PFSK-1 (cell line): Measurements from ENCODE around the gene AIFM3.

Source experiments
- POLR2AphosphoS5 ChIP-seq: IDR thresholded peaks from 2 replicates; pipeline ENCODE4 v1.6.1; 2012; ENCODE audit warnings: low read depth, mild to moderate bottlenecking, control low read depth, low read length, moderate library complexity
- TAF1 ChIP-seq: IDR thresholded peaks from 2 replicates; pipeline ENCODE4 v1.6.1; 2012; ENCODE audit warnings: low read length, control low read depth, borderline replicate concordance; ENCODE audit not compliant: insufficient read depth
- TF ChIP-seq, protein P1 (sequence below), 2 experiments: IDR thresholded peaks; 2 replicates each; pipeline versions ENCODE4 v1.6.1 to v1.8.0; 2011 to 2012; ENCODE audit warnings: low read depth in 2 of 2, low read length in 2 of 2, control low read depth in 1 of 2, inconsistent platforms in 1 of 2, mild to moderate bottlenecking in 1 of 2, moderate library complexity in 1 of 2; ENCODE audit not compliant: insufficient read depth in 1 of 2

- TF ChIP-seq POLR2AphosphoS5 (no peak), TAF1 (no peak)
- TF ChIP-seq, protein P1, sequence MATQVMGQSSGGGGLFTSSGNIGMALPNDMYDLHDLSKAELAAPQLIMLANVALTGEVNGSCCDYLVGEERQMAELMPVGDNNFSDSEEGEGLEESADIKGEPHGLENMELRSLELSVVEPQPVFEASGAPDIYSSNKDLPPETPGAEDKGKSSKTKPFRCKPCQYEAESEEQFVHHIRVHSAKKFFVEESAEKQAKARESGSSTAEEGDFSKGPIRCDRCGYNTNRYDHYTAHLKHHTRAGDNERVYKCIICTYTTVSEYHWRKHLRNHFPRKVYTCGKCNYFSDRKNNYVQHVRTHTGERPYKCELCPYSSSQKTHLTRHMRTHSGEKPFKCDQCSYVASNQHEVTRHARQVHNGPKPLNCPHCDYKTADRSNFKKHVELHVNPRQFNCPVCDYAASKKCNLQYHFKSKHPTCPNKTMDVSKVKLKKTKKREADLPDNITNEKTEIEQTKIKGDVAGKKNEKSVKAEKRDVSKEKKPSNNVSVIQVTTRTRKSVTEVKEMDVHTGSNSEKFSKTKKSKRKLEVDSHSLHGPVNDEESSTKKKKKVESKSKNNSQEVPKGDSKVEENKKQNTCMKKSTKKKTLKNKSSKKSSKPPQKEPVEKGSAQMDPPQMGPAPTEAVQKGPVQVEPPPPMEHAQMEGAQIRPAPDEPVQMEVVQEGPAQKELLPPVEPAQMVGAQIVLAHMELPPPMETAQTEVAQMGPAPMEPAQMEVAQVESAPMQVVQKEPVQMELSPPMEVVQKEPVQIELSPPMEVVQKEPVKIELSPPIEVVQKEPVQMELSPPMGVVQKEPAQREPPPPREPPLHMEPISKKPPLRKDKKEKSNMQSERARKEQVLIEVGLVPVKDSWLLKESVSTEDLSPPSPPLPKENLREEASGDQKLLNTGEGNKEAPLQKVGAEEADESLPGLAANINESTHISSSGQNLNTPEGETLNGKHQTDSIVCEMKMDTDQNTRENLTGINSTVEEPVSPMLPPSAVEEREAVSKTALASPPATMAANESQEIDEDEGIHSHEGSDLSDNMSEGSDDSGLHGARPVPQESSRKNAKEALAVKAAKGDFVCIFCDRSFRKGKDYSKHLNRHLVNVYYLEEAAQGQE (IDR thresholded peaks at IDR 0.05; ENCODE audit: insufficient read depth in 1 of 2, low read depth in 2 of 2, low read length in 2 of 2) = no peak
Measured at GRCh38 chr22:20997536-20998257, 30.6 kb downstream of the AIFM3 start.
